Sigmoid colon (tissue), 4 donors: ENCODE results near the gene FMO3.

ENCODE experiments used
- CTCF ChIP-seq, 4 experiments: fragments of 450-650 bp in 3 of 4; fragments of 200-600 bp in 1 of 4; IDR thresholded peaks; one replicate each; pipeline ENCODE4 v1.5.1; 2016 to 2019; ENCODE audit warnings: antibody characterized with exemption in 4 of 4, mild to moderate bottlenecking in 3 of 4, moderate library complexity in 2 of 4
- EP300 ChIP-seq, 4 donors: sonication (generic); formaldehyde crosslinking; IDR thresholded peaks; one replicate each; pipeline ENCODE4 v1.6.1; 2017; ENCODE audit warnings: antibody characterized with exemption in 4 of 4

- TF ChIP-seq CTCF (IDR thresholded peaks at IDR 0.05) = no peak
- no peak for TF ChIP-seq EP300 (IDR thresholded peaks at IDR 0.05)
Measured at GRCh38 chr1:171103862-171104261, 13.2 kb downstream of the FMO3 start.
